WTC11 (cell line): ENCODE data around the gene IL24.

Experiments
- CREM ChIP-seq: sonication (generic); formaldehyde crosslinking; IDR thresholded peaks from 2 replicates; pipeline ENCODE4 v1.8.1; 2022; ENCODE audit warnings: mild to moderate bottlenecking, missing genetic modification reagents, moderate library complexity
- KAT7 ChIP-seq: sonication (generic); formaldehyde crosslinking; IDR thresholded peaks from 2 replicates; pipeline ENCODE4 v1.8.1; 2023; ENCODE audit warnings: missing genetic modification reagents, mild to moderate bottlenecking, borderline replicate concordance
- MYBL2 ChIP-seq: sonication (generic); formaldehyde crosslinking; IDR thresholded peaks from 2 replicates; pipeline ENCODE4 v1.8.1; 2023; ENCODE audit warnings: mild to moderate bottlenecking, moderate library complexity, missing genetic modification reagents
- NFATC4 ChIP-seq: fragments of 250-450 bp; sonication (Bioruptor Pico); IDR thresholded peaks from 2 replicates; pipeline ENCODE4 v1.9.0; 2021; ENCODE audit warnings: mild to moderate bottlenecking
- RELA ChIP-seq: sonication (generic); formaldehyde crosslinking; IDR thresholded peaks from 2 replicates; pipeline ENCODE4 v1.8.1; 2022; ENCODE audit warnings: missing genetic modification reagents, mild to moderate bottlenecking, borderline replicate concordance
- ZNF671 ChIP-seq: fragments of 250-450 bp; sonication (Bioruptor Pico); IDR thresholded peaks from 2 replicates; pipeline ENCODE4 v1.8.0; 2021; ENCODE audit warnings: mild to moderate bottlenecking
- TF ChIP-seq, protein P1 (sequence below): fragments of 200-600 bp; IDR thresholded peaks from 2 replicates; pipeline ENCODE4 v1.8.0; 2022; ENCODE audit warnings: antibody characterized with exemption
- TF ChIP-seq, protein P2 (sequence below): sonication (generic); formaldehyde crosslinking; IDR thresholded peaks from 2 replicates; pipeline ENCODE4 v1.8.1; 2023; ENCODE audit warnings: mild to moderate bottlenecking, moderate library complexity, missing genetic modification reagents
- TF ChIP-seq, protein P3 (sequence below): sonication (generic); formaldehyde crosslinking; IDR thresholded peaks from 2 replicates; pipeline ENCODE4 v1.8.1; 2023; ENCODE audit warnings: mild to moderate bottlenecking, missing genetic modification reagents, moderate library complexity
- TF ChIP-seq, protein P4 (sequence below): sonication (generic); formaldehyde crosslinking; conservative IDR thresholded peaks from 2 replicates; pipeline ENCODE4 v1.8.1; 2022; ENCODE audit warnings: mild to moderate bottlenecking, missing genetic modification reagents
- TF ChIP-seq, protein P5 (sequence below): sonication (generic); formaldehyde crosslinking; IDR thresholded peaks from 2 replicates; pipeline ENCODE4 v1.8.0; 2023; ENCODE audit warnings: mild to moderate bottlenecking, missing genetic modification reagents
- TF ChIP-seq, protein P6 (sequence below): sonication (generic); formaldehyde crosslinking; IDR thresholded peaks from 2 replicates; pipeline ENCODE4 v1.8.0; 2022; ENCODE audit warnings: mild to moderate bottlenecking, missing genetic modification reagents
- TF ChIP-seq, protein P7 (sequence below): sonication (generic); formaldehyde crosslinking; IDR thresholded peaks from 2 replicates; pipeline ENCODE4 v1.8.1; 2022; ENCODE audit warnings: mild to moderate bottlenecking, missing genetic modification reagents, moderate library complexity, borderline replicate concordance

DNA sequence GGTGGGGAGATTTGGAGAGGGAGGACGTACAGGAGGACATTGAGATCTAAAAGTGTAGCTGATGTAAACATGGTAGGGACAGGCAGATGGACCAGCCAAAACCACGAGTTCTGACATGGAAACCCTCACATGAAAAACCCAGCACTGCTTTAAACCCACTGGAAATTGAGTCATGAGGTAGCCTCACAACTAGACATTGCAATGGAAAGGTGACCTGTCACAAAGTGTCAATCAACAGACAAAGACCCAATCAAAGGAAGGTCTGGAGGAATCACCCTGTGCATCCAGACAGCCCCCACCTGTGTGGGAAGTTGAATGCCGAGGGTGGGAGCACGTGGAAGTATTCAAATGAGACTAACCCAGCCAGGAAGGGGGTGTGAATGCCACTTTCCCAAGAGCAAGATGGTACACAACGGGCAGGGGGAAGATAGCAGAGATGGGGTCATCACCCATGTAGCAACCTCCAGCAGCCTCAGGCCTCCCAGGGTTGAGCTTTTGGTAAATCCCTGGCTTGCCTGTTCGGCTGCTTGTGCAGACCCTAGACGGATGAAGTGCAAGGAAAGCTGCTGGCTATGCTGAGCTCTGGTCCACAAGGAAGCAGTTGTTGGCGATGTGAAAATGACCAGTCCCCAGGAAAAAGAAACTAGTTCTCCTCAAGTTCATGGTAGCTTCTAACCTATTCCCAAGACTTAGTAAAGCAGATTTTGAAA, 18.9 kb downstream of the IL24 start:
- TF ChIP-seq, protein P1, sequence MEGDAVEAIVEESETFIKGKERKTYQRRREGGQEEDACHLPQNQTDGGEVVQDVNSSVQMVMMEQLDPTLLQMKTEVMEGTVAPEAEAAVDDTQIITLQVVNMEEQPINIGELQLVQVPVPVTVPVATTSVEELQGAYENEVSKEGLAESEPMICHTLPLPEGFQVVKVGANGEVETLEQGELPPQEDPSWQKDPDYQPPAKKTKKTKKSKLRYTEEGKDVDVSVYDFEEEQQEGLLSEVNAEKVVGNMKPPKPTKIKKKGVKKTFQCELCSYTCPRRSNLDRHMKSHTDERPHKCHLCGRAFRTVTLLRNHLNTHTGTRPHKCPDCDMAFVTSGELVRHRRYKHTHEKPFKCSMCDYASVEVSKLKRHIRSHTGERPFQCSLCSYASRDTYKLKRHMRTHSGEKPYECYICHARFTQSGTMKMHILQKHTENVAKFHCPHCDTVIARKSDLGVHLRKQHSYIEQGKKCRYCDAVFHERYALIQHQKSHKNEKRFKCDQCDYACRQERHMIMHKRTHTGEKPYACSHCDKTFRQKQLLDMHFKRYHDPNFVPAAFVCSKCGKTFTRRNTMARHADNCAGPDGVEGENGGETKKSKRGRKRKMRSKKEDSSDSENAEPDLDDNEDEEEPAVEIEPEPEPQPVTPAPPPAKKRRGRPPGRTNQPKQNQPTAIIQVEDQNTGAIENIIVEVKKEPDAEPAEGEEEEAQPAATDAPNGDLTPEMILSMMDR, result no peak
- TF ChIP-seq, protein P2, sequence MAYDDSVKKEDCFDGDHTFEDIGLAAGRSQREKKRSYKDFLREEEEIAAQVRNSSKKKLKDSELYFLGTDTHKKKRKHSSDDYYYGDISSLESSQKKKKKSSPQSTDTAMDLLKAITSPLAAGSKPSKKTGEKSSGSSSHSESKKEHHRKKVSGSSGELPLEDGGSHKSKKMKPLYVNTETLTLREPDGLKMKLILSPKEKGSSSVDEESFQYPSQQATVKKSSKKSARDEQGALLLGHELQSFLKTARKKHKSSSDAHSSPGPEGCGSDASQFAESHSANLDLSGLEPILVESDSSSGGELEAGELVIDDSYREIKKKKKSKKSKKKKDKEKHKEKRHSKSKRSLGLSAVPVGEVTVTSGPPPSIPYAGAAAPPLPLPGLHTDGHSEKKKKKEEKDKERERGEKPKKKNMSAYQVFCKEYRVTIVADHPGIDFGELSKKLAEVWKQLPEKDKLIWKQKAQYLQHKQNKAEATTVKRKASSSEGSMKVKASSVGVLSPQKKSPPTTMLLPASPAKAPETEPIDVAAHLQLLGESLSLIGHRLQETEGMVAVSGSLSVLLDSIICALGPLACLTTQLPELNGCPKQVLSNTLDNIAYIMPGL (CRISPR knock-in tag), result no peak
- TF ChIP-seq NFATC4 (no peak), ZNF671 (CRISPR knock-in tag) (no peak), KAT7 (CRISPR knock-in tag) (no peak), MYBL2 (CRISPR knock-in tag) (no peak), RELA (no peak), CREM (CRISPR knock-in tag) (no peak)
- TF ChIP-seq, protein P3, sequence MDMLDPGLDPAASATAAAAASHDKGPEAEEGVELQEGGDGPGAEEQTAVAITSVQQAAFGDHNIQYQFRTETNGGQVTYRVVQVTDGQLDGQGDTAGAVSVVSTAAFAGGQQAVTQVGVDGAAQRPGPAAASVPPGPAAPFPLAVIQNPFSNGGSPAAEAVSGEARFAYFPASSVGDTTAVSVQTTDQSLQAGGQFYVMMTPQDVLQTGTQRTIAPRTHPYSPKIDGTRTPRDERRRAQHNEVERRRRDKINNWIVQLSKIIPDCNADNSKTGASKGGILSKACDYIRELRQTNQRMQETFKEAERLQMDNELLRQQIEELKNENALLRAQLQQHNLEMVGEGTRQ, result no peak
- TF ChIP-seq, protein P4, sequence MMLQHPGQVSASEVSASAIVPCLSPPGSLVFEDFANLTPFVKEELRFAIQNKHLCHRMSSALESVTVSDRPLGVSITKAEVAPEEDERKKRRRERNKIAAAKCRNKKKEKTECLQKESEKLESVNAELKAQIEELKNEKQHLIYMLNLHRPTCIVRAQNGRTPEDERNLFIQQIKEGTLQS, result no peak
- TF ChIP-seq, protein P5, sequence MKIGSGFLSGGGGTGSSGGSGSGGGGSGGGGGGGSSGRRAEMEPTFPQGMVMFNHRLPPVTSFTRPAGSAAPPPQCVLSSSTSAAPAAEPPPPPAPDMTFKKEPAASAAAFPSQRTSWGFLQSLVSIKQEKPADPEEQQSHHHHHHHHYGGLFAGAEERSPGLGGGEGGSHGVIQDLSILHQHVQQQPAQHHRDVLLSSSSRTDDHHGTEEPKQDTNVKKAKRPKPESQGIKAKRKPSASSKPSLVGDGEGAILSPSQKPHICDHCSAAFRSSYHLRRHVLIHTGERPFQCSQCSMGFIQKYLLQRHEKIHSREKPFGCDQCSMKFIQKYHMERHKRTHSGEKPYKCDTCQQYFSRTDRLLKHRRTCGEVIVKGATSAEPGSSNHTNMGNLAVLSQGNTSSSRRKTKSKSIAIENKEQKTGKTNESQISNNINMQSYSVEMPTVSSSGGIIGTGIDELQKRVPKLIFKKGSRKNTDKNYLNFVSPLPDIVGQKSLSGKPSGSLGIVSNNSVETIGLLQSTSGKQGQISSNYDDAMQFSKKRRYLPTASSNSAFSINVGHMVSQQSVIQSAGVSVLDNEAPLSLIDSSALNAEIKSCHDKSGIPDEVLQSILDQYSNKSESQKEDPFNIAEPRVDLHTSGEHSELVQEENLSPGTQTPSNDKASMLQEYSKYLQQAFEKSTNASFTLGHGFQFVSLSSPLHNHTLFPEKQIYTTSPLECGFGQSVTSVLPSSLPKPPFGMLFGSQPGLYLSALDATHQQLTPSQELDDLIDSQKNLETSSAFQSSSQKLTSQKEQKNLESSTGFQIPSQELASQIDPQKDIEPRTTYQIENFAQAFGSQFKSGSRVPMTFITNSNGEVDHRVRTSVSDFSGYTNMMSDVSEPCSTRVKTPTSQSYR (CRISPR knock-in tag), result no peak
- TF ChIP-seq, protein P6, sequence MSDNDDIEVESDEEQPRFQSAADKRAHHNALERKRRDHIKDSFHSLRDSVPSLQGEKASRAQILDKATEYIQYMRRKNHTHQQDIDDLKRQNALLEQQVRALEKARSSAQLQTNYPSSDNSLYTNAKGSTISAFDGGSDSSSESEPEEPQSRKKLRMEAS (CRISPR knock-in tag), result no peak
- TF ChIP-seq, protein P7, sequence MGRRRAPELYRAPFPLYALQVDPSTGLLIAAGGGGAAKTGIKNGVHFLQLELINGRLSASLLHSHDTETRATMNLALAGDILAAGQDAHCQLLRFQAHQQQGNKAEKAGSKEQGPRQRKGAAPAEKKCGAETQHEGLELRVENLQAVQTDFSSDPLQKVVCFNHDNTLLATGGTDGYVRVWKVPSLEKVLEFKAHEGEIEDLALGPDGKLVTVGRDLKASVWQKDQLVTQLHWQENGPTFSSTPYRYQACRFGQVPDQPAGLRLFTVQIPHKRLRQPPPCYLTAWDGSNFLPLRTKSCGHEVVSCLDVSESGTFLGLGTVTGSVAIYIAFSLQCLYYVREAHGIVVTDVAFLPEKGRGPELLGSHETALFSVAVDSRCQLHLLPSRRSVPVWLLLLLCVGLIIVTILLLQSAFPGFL (CRISPR knock-in tag), result no peak
